Panc1 (cell line): ENCODE data around the gene THSD7A.

Experiments used
- CTCF ChIP-seq: fragments of 450-650 bp; IDR thresholded peaks from 2 replicates; pipeline ENCODE4 v1.5.1; 2017; ENCODE audit warnings: mild to moderate bottlenecking
- POLR2AphosphoS5 ChIP-seq: IDR thresholded peaks from 2 replicates; pipeline ENCODE4 v1.6.1; 2012; ENCODE audit warnings: mild to moderate bottlenecking, low read depth, low read length, moderate library complexity
- REST ChIP-seq, 2 experiments: IDR thresholded peaks; 2 replicates each; pipeline ENCODE4 v1.6.1; 2011 to 2012; ENCODE audit warnings: low read depth in 2 of 2, control low read depth in 1 of 2, low read length in 1 of 2, mild to moderate bottlenecking in 1 of 2, moderate library complexity in 1 of 2; ENCODE audit not compliant: insufficient read depth in 1 of 2
- SIN3A ChIP-seq: IDR thresholded peaks from 2 replicates; pipeline ENCODE4 v1.6.1; 2012; ENCODE audit warnings: low read depth, mild to moderate bottlenecking, low read length, moderate library complexity, borderline replicate concordance; ENCODE audit not compliant: insufficient read depth

- TF ChIP-seq SIN3A (no peak), CTCF (no peak), POLR2AphosphoS5 (no peak), REST (IDR thresholded peaks at IDR 0.05; ENCODE audit: insufficient read depth in 1 of 2, low read depth in 2 of 2, low read length in 1 of 2) (no peak)
Measured at GRCh38 chr7:11707606-11708193, 124.3 kb downstream of the THSD7A start.
